Measurements from ENCODE around the gene NGFR. TPM values are rescaled to one million over a fixed set of nuclear protein-coding genes. Genes with fewer than 3 reads are reported as not detected.

NGFR gene
- total RNA-seq, 1 donor from 2014 or later = 334 TPM

DNA sequence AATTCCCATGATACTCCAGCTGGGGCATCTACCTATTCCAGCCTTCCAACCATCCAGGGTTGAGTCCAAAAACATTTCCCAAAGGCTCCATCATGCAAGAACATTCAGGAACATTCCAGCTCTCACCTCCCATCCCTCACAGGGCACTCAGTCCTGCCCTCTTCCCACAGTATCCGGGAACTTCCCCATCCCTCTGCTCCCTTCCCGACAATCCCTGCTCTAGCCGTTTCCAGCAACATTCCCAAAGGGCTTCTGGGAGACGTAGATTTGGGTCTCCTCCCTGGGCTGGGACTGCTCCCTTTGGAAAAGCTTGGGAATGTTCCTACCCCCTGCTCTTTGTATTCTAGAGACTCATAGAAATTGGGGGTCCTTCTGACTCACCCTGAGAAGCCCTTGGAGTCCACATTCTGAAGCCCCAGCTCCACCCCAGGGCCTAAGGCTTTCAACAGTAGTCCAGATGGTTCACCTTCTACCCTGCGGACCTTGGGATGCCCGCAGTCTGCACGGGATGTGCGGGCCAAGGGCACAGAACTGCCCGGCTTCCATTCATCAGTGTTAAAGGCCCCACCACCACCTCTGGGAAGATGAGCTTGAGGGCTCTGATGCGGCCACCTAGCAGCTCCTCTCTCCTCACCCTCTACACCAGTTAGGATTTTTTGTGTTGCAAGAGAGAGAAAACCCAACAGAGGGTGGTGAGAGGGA is 25.4 kb downstream of the NGFR start:
- Mint-ChIP-seq H3K4me3 (peak overlapping the region; percentile 73), H3K27ac (ENCODE audit: unreplicated experiment) (peak overlapping the region; percentile 65), H3K9me3 (no peaks in the 10 kb centered on the region), H3K27me3 (ENCODE audit: low read depth) (peaks cover 30% of the 10 kb centered on the region), H3K4me1 (peaks cover 27% of the 10 kb centered on the region), H3K36me3 (ENCODE audit: low read depth) (peaks cover 7% of the 10 kb centered on the region)
- TF ChIP-seq, protein P1, sequence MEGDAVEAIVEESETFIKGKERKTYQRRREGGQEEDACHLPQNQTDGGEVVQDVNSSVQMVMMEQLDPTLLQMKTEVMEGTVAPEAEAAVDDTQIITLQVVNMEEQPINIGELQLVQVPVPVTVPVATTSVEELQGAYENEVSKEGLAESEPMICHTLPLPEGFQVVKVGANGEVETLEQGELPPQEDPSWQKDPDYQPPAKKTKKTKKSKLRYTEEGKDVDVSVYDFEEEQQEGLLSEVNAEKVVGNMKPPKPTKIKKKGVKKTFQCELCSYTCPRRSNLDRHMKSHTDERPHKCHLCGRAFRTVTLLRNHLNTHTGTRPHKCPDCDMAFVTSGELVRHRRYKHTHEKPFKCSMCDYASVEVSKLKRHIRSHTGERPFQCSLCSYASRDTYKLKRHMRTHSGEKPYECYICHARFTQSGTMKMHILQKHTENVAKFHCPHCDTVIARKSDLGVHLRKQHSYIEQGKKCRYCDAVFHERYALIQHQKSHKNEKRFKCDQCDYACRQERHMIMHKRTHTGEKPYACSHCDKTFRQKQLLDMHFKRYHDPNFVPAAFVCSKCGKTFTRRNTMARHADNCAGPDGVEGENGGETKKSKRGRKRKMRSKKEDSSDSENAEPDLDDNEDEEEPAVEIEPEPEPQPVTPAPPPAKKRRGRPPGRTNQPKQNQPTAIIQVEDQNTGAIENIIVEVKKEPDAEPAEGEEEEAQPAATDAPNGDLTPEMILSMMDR (conservative IDR thresholded peaks at IDR 0.05) = no peak
- DNase-seq (ENCODE audit: low read depth, low spot score) = no peak

DNA sequence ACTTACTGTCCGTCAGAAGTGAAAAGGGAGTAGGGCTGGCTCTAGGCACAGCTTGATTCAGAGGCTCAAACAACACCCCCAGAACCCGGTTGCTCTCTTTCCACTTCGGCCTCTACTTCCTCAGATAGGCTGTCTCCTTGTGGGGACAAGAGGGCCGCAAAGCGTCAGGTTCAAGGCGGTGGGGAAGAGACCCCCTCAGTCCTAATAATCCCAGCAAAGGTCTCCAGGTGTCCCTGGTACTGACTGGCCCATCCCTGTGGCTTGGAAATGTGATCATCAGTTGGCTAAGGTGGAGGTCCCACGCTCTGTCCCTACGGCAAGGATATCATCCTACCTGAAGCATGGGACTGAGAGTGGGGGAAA is 26.0 kb downstream of the NGFR start:
- Mint-ChIP-seq H3K9me3 (no peaks in the 10 kb centered on the region), H3K4me3 (peak overlapping the region; percentile 73), H3K27me3 (ENCODE audit: low read depth) (peaks cover 27% of the 10 kb centered on the region), H3K36me3 (ENCODE audit: low read depth) (peaks cover 4% of the 10 kb centered on the region), H3K4me1 (peaks cover 21% of the 10 kb centered on the region), H3K27ac (ENCODE audit: unreplicated experiment) (no peak overlapping the region)
- TF ChIP-seq, protein P1 (conservative IDR thresholded peaks at IDR 0.05) = no peak
- DNase-seq (ENCODE audit: low read depth, low spot score) = no peak

DNA sequence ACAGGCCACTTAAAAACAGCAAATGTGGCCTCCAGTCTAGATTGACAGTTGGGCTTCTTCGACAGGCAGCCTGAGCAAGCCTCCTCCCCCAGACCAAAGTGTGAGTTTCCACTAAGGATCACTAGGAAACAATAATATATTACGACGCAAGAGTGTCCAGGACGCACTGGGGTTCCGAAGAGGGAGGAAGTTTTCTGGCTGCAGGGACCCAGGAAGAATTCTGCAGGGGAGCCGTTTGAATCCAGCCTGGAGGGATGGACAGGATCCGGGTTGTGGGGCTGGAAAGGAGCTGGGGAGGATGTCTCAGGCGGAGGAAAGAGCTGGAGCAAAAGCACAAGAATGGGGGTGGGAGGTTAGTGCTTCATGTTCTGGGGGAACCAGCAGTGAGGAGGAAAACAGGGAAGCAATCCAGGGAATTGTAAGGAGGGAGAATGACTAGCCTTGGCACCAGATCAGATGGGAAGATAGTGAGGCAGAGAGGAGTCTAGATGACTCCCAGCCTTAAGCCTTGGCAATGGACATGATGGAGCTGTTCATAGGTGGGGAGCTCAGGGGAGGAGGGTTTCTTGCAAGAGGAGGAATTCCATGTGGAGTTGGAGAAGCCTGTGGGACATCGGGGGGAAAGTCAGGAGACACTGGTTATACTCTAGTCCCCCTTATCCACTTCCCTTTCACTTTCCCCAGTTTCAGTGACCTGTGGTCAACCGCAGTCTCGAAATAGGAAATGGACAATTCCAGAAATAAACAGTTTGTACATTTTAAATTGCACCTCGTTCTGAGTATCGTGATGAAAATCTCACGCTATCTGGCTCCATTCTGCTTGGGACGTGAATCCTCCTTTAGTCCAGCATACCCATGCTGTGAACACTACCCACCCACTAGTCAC is 26.6 kb downstream of the NGFR start:
- H3K4me1 Mint-ChIP-seq = peaks cover 18% of the 10 kb centered on the region
- H3K27me3 Mint-ChIP-seq (ENCODE audit: low read depth) = peaks cover 24% of the 10 kb centered on the region
- peak overlapping the region; percentile 77 for H3K4me3 Mint-ChIP-seq
- TF ChIP-seq, protein P1 (conservative IDR thresholded peaks at IDR 0.05) = no peak
- no peaks in the 10 kb centered on the region for H3K9me3 Mint-ChIP-seq
- no peak for DNase-seq (ENCODE audit: low read depth, low spot score)
- peak overlapping the region; percentile 73 for H3K27ac Mint-ChIP-seq (ENCODE audit: unreplicated experiment)
- H3K36me3 Mint-ChIP-seq (ENCODE audit: low read depth) = peaks cover 2% of the 10 kb centered on the region

DNA sequence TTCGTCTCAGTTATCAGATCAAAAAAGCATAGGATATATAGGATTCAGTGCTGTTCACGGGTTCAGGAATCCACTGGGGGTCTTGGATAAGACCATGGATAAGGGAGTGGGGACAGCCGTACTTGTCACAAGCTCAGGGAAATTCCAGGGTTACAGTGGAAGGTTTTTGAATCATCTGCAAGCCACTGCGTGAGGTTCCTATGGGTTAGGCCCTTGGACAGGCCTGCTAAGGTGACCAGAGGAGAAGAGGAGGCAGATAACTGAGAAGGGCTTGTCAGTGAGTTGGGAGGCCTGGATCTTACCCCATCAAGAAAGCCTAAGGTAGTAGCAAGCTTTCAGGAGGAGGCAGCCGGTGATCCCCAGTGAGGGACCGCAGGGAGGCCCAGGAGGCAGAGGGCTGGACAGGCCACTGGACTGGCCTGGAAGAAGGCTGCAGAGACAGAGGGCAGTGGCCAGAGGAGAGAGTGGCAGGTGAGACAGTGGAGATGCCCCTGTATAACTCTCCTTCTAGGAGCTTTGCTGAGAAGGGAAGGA is 27.3 kb downstream of the NGFR start:
- H3K27ac Mint-ChIP-seq (ENCODE audit: unreplicated experiment) = no peak overlapping the region
- no peak overlapping the region for H3K4me3 Mint-ChIP-seq
- no peaks in the 10 kb centered on the region for H3K9me3 Mint-ChIP-seq
- TF ChIP-seq, protein P1 (conservative IDR thresholded peaks at IDR 0.05) = no peak
- H3K27me3 Mint-ChIP-seq (ENCODE audit: low read depth) = peaks cover 21% of the 10 kb centered on the region
- peaks cover 2% of the 10 kb centered on the region for H3K36me3 Mint-ChIP-seq (ENCODE audit: low read depth)
- peaks cover 18% of the 10 kb centered on the region for H3K4me1 Mint-ChIP-seq
- DNase-seq (ENCODE audit: low read depth, low spot score) = no peak

DNA sequence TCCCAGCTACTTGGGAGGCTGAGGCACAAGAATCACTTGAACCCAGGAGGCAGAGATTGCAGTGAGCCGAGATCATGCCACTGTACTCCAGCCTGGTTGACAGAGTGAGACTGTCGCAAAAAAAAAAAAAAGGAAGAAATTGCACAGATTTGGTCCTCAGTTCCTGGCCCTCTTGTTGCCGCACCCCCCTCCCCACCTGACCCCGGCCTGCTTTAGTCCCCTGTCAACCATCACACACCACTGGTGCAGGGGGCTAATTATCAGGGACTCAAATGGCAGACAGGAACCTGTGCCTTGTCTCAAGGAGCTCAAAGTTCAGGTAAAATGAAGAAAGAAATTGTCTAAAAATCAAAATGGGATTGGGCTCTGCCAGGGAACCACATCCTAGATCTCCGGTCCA is 28.1 kb downstream of the NGFR start:
- peaks cover 2% of the 10 kb centered on the region for H3K36me3 Mint-ChIP-seq (ENCODE audit: low read depth)
- no peak for DNase-seq (ENCODE audit: low read depth, low spot score)
- no peak overlapping the region for H3K27ac Mint-ChIP-seq (ENCODE audit: unreplicated experiment)
- no peak overlapping the region for H3K4me3 Mint-ChIP-seq
- TF ChIP-seq, protein P1 (conservative IDR thresholded peaks at IDR 0.05) = no peak
- H3K27me3 Mint-ChIP-seq (ENCODE audit: low read depth) = peaks cover 21% of the 10 kb centered on the region
- no peaks in the 10 kb centered on the region for H3K9me3 Mint-ChIP-seq
- H3K4me1 Mint-ChIP-seq = peaks cover 23% of the 10 kb centered on the region

All from neural crest cell (in vitro differentiated cells).